Cardiac muscle cell (in vitro differentiated cells and primary cell): ENCODE data around the gene MAP3K4. TPM values are rescaled to one million over a fixed set of nuclear protein-coding genes. Genes with fewer than 3 reads are reported as not detected.

Experiments
- DNase-seq, 2 donors: peaks; one replicate each; pipeline versions ENCODE4 v3.0.0 to v3.0.0-alpha.2; 2010 to 2017; ENCODE audit warnings: low read depth in 1 of 2, low spot score in 1 of 2
- H3K27ac ChIP-seq: fragments of 200-600 bp; sonication (generic); 2 replicates; pipeline ENCODE4 v1.5.1; 2016
- H3K27me3 ChIP-seq: fragments of 200-600 bp; sonication (generic); 2 replicates; pipeline ENCODE4 v1.6.0; 2016; ENCODE audit warnings: control low read depth
- H3K36me3 ChIP-seq: fragments of 200-600 bp; sonication (generic); 2 replicates; pipeline ENCODE4 v1.5.1; 2016; ENCODE audit warnings: control low read depth
- H3K4me1 ChIP-seq: fragments of 200-600 bp; sonication (generic); 2 replicates; pipeline ENCODE4 v1.8.1; 2017; ENCODE audit warnings: low read depth, mild to moderate bottlenecking, mixed run types
- H3K4me3 ChIP-seq: fragments of 200-600 bp; sonication (generic); 2 replicates; pipeline ENCODE4 v1.5.1; 2016; ENCODE audit warnings: mild to moderate bottlenecking
- H3K9me3 ChIP-seq: fragments of 200-600 bp; sonication (generic); 2 replicates; pipeline ENCODE4 v1.5.1; 2017; ENCODE audit warnings: low read depth, mild to moderate bottlenecking, control low read depth
- CTCF ChIP-seq: IDR thresholded peaks from 2 replicates; pipeline ENCODE4 v1.5.1; 2012; ENCODE audit warnings: low read depth, mild to moderate bottlenecking, low read length
- polyA plus RNA-seq: library from polyadenylated mRNA; unstranded; fragments of >200 nt; fragmentation: Nextera tagmentation; extraction: Ambion mirVana; gene quantifications from 2 replicates; pipeline ENCODE4 v1.2.1, GENCODE V29; 2016
- total RNA-seq: library from RNA; depleted of rRNA; stranded (reverse); fragments of >200 nt; gene quantifications from 2 replicates; pipeline ENCODE4 v1.2.3, GENCODE V29; 2016

Gene MAP3K4
- total and polyA plus RNA-seq, 2 experiments from 2014 or later: 14.5 to 36.4 TPM

- Histone ChIP-seq H3K27ac (no peak overlapping the region), H3K9me3 (no peaks in the 10 kb centered on the region), H3K4me3 (no peak overlapping the region), H3K36me3 (no peaks in the 10 kb centered on the region), H3K4me1 (peaks cover 18% of the 10 kb centered on the region), H3K27me3 (no peaks in the 10 kb centered on the region)
- no peak for TF ChIP-seq CTCF
- no peak for DNase-seq
Observed at GRCh38 chr6:160951187-160952030, 40.2 kb upstream of the MAP3K4 start.

- peak in 1 of 2 donors; percentile 63 for DNase-seq
- peaks cover 18% of the 10 kb centered on the region for H3K4me1 ChIP-seq
Observed at GRCh38 chr6:160952633-160953281, 38.8 kb upstream of the MAP3K4 start.

GRCh38 chr6:160955508-160956295 is 35.9 kb upstream of the MAP3K4 start:
- H3K36me3 ChIP-seq: no peaks in the 10 kb centered on the region
- H3K27ac ChIP-seq: no peak overlapping the region
- TF ChIP-seq CTCF: no peak
- H3K4me1 ChIP-seq: no peaks in the 10 kb centered on the region
- H3K4me3 ChIP-seq: no peak overlapping the region
- DNase-seq: no peak
- no peaks in the 10 kb centered on the region for H3K9me3 ChIP-seq
- no peaks in the 10 kb centered on the region for H3K27me3 ChIP-seq

More at GRCh38 chr6:160952633-160953281, 38.8 kb upstream of the MAP3K4 start:
- no peaks in the 10 kb centered on the region for H3K27me3 ChIP-seq
- no peaks in the 10 kb centered on the region for H3K9me3 ChIP-seq
- no peaks in the 10 kb centered on the region for H3K36me3 ChIP-seq
- H3K27ac ChIP-seq: no peak overlapping the region
- TF ChIP-seq CTCF: no peak
- no peak overlapping the region for H3K4me3 ChIP-seq

- Histone ChIP-seq H3K36me3 (no peaks in the 10 kb centered on the region), H3K4me3 (no peak overlapping the region), H3K4me1 (no peaks in the 10 kb centered on the region), H3K27ac (no peak overlapping the region), H3K27me3 (no peaks in the 10 kb centered on the region), H3K9me3 (no peaks in the 10 kb centered on the region)
- no peak for DNase-seq
- TF ChIP-seq CTCF: no peak
Observed at GRCh38 chr6:160956300-160957035, 35.1 kb upstream of the MAP3K4 start.
